ENCODE results near the gene DDX42. TPM values are rescaled to one million over a fixed set of nuclear protein-coding genes. Genes with fewer than 3 reads are reported as not detected.

The DDX42 gene
- total and polyA plus RNA-seq, 2 of the 13 experiments (the other 11 are each of a cell fraction or from before 2014, with no cell fraction given) = 87.2 to 92.9 TPM

DNA sequence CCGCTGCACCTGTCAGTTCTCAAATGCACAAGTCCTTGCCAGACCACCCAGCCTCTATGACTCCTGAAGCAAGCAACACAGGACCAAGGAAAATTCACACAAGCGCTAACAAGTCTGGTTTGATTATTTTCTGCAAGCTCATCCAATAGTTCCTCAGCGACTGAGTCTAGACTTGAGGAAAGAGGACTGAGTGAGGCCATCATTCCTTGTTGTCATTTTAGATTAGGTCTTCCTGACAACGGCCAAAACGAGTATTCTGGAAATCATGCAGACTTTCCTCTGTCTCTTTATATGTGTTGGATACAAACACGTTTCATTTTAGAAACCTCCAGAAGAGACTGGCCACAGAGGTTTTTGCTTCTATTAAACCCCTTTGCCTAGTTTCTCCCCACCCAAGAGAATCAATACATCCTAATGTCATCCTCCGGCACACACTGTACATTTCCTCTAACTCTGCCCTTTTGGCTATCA is 1.1 kb upstream of the DDX42 start (continued):
- TF ChIP-seq ZNF414 (CRISPR knock-in tag; IDR thresholded peaks at IDR 0.05) (no peak), HMG20B (CRISPR knock-in tag; conservative IDR thresholded peaks at IDR 0.05) (no peak), ZNF224 (CRISPR knock-in tag; IDR thresholded peaks at IDR 0.05) (no peak), ZNF546 (CRISPR knock-in tag; conservative IDR thresholded peaks at IDR 0.05) (no peak), ZFP37 (CRISPR knock-in tag; IDR thresholded peaks at IDR 0.05; ENCODE audit: borderline replicate concordance) (no peak), GPN1 (CRISPR knock-in tag; IDR thresholded peaks at IDR 0.05; ENCODE audit: borderline replicate concordance) (no peak), ZXDC (CRISPR knock-in tag; IDR thresholded peaks at IDR 0.05) (0 out of 2 replicates have a peak, but pooled peaks have one; percentile 27), ZEB1 (IDR thresholded peaks at IDR 0.05; ENCODE audit: insufficient replicate concordance, low read depth) (no peak), ZNF263 (CRISPR knock-in tag; IDR thresholded peaks at IDR 0.05) (no peak), ZNF260 (CRISPR knock-in tag; IDR thresholded peaks at IDR 0.05; ENCODE audit: borderline replicate concordance, low read depth) (no peak), NFYB (CRISPR knock-in tag; IDR thresholded peaks at IDR 0.05) (no peak), SAP130 (CRISPR knock-in tag; IDR thresholded peaks at IDR 0.05; ENCODE audit: low read depth) (no peak), PRDM10 (CRISPR knock-in tag; IDR thresholded peaks at IDR 0.05; ENCODE audit: low read depth) (no peak), ZBTB3 (CRISPR knock-in tag; IDR thresholded peaks at IDR 0.05; ENCODE audit: borderline replicate concordance, low read depth) (no peak), U2AF1 (optimal IDR thresholded peaks at IDR 0.05; ENCODE audit: low read depth, low read length) (no peak), CERS6 (CRISPR knock-in tag; IDR thresholded peaks at IDR 0.05) (no peak)
- TF ChIP-seq, protein P1, sequence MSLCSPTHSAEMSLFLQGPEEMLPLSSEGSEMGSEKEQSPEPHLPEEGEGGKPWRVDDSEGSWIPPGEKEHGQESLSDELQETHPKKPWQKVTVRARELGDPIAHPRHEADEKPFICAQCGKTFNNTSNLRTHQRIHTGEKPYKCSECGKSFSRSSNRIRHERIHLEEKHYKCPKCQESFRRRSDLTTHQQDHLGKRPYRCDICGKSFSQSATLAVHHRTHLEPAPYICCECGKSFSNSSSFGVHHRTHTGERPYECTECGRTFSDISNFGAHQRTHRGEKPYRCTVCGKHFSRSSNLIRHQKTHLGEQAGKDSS (CRISPR knock-in tag; IDR thresholded peaks at IDR 0.05; ENCODE audit: borderline replicate concordance, low read depth) = no peak
- TF ChIP-seq, protein P2, sequence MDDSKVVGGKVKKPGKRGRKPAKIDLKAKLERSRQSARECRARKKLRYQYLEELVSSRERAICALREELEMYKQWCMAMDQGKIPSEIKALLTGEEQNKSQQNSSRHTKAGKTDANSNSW (CRISPR knock-in tag; IDR thresholded peaks at IDR 0.05; ENCODE audit: borderline replicate concordance) = no peak
